GM12872 (cell line): ENCODE measurements around the gene CSMD2.

Experiments
- CTCF ChIP-seq: IDR thresholded peaks from 3 replicates; pipeline ENCODE4 v1.5.1; 2011; ENCODE audit warnings: low read depth, mild to moderate bottlenecking, low read length, moderate library complexity; ENCODE audit not compliant: insufficient read depth

The CSMD2 gene

GRCh38 chr1:33563699-33564098 is 601.3 kb downstream of the CSMD2 start:
- TF ChIP-seq CTCF = no peak

GRCh38 chr1:33562563-33562962 is 602.5 kb downstream of the CSMD2 start:
- no peak for TF ChIP-seq CTCF

DNA sequence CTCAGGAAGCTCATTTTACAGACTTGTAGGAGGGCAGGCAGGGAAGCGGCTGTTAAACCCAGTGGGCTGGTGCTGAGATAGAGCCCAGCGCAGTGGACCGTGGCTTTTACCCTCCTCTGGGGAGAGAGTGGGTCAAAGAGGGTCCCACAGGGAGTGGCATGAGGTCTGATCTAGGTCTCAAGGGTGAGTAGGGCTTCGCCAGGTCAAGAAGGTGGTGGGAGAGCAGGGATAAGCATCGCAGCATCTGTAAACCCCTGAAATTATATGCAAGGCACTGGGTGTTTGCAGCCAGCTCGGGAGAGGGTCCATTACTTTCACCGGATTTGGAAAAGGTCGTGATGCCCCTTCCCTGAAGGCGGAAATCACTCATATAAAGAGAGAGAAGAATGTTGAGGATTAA is 603.5 kb downstream of the CSMD2 start:
- no peak for TF ChIP-seq CTCF

GRCh38 chr1:33560680-33561079 is 604.4 kb downstream of the CSMD2 start:
- no peak for TF ChIP-seq CTCF

GRCh38 chr1:33548721-33549120 is 616.3 kb downstream of the CSMD2 start:
- no peak for TF ChIP-seq CTCF

GRCh38 chr1:33548319-33548718 is 616.7 kb downstream of the CSMD2 start:
- no peak for TF ChIP-seq CTCF

DNA sequence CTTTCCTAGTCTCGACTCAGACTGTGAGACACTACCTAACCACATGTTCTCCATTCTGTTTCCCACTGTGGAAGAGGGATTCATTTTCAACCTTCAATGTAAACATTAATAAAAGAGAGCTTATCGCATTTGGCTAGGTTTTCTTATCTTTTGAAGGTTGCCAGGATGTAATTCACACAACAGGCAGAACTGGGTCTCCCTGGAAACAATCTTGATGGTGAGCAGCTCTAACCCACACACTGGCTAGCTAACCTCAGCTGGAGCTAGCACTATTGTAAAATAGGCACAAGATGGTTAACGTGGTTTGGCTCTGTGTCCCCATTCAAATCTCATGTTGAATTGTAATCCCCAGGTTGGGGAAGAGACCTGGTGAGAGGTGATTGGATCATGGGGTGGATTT is 617.5 kb downstream of the CSMD2 start:
- TF ChIP-seq CTCF = no peak

DNA sequence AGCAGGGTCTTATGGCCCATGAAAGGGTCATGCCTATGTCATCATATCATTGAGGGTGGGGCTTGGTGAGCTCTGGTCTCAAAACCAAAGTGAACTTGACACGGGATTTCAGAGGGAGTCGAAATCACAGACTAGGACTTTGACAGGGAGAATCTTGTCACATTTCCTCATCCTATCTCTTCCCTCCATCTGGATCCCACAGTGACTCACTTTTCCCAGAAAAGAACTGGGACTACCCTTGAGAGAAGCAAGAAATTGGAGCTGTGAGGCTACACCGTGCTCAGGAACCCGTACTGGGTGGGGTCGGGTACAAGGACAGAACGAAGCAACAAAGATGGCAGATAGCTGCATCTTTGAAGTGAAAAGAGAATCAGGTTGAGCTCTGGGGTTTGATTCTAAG is 623.1 kb downstream of the CSMD2 start:
- TF ChIP-seq CTCF = no peak
